Hepatocyte (in vitro differentiated cells): Measurements from ENCODE around the gene PIWIL1.

ENCODE experiments used
- EZH2 ChIP-seq: fragments of 200-600 bp; sonication (generic); IDR thresholded peaks from 2 replicates; pipeline ENCODE4 v1.6.1; 2016; ENCODE audit warnings: antibody characterized with exemption, mild to moderate bottlenecking, borderline replicate concordance
- TF ChIP-seq, protein P1 (sequence below): fragments of 200-600 bp; sonication (generic); IDR thresholded peaks from 2 replicates; pipeline ENCODE4 v1.5.1; 2016; ENCODE audit warnings: antibody characterized with exemption, mild to moderate bottlenecking; ENCODE audit not compliant: poor library complexity

DNA sequence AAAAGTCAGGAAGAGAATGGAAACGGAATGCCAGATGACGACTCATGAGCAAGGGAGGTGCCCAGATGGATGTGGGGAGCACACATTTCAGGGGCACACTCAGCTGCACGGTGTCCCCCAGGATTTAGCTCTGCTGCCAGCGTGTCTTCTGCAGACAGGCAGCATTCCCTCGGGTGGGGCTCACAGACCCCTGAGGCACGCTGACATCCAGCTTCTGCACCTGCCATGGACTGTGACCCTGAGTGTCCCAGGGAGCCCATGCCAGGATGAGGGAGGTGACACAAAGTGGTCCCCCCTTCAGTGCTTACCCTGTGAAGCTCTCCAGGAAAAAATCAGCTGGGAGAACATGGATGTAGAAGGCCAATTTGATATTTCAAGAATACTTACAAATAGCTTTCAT lies 84.2 kb downstream of the PIWIL1 start:
- TF ChIP-seq, protein P1, sequence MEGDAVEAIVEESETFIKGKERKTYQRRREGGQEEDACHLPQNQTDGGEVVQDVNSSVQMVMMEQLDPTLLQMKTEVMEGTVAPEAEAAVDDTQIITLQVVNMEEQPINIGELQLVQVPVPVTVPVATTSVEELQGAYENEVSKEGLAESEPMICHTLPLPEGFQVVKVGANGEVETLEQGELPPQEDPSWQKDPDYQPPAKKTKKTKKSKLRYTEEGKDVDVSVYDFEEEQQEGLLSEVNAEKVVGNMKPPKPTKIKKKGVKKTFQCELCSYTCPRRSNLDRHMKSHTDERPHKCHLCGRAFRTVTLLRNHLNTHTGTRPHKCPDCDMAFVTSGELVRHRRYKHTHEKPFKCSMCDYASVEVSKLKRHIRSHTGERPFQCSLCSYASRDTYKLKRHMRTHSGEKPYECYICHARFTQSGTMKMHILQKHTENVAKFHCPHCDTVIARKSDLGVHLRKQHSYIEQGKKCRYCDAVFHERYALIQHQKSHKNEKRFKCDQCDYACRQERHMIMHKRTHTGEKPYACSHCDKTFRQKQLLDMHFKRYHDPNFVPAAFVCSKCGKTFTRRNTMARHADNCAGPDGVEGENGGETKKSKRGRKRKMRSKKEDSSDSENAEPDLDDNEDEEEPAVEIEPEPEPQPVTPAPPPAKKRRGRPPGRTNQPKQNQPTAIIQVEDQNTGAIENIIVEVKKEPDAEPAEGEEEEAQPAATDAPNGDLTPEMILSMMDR, result no peak
- no peak for TF ChIP-seq EZH2
